Common myeloid progenitor, CD34-positive (primary cell): ENCODE results near the gene NABP1.

Experiments
- CTCF ChIA-PET: fragments of 350-600 bp; sonication (Branson Sonifier 250); formaldehyde crosslinking; loops from one replicate; lab custom pipeline; 2021; ENCODE audit warnings: antibody characterized with exemption; lab: Charles Lee
- POLR2A ChIA-PET: fragments of 350-600 bp; sonication (Branson Sonifier 250); formaldehyde crosslinking; loops from one replicate; lab custom pipeline; 2021; ENCODE audit warnings: antibody characterized with exemption; lab: Charles Lee
- DNase-seq, 3 donors: peaks; one replicate each; pipeline versions ENCODE4 v3.0.0 to v3.0.0-alpha.2; 2013
- H3K27ac ChIP-seq, 2 experiments: 1 replicate in 1 of 2; 2 replicates in 1 of 2; pipeline ENCODE4 v1.7.0; 2013; ENCODE audit warnings: inconsistent platforms in 2 of 2, low read length in 2 of 2, mild to moderate bottlenecking in 2 of 2, low read depth in 1 of 2, moderate library complexity in 1 of 2; ENCODE audit not compliant: severe bottlenecking in 2 of 2, insufficient read depth in 1 of 2, poor library complexity in 1 of 2
- H3K27me3 ChIP-seq, 5 experiments: replicated peaks in 2 of 5; 1 replicate in 3 of 5; 2 replicates in 2 of 5; pipeline versions ENCODE4 v1.6.1 to v1.7.0; 2013; ENCODE audit warnings: low read length in 4 of 5, mild to moderate bottlenecking in 2 of 5, moderate library complexity in 2 of 5, inconsistent platforms in 1 of 5; ENCODE audit not compliant: insufficient read depth in 5 of 5, control insufficient read depth in 4 of 5
- H3K36me3 ChIP-seq, 4 experiments: 1 replicate in 2 of 4; 2 replicates in 2 of 4; pipeline versions ENCODE4 v1.6.1 to v1.7.0; 2013; ENCODE audit warnings: low read length in 3 of 4, control low read depth in 1 of 4, mild to moderate bottlenecking in 1 of 4; ENCODE audit not compliant: control insufficient read depth in 4 of 4, insufficient read depth in 4 of 4
- H3K4me1 ChIP-seq, 4 experiments: 1 replicate in 3 of 4; 2 replicates in 1 of 4; pipeline versions ENCODE4 v1.6.1 to v1.7.1; 2013; ENCODE audit warnings: low read length in 3 of 4, mild to moderate bottlenecking in 3 of 4, control low read depth in 1 of 4, inconsistent platforms in 1 of 4, moderate library complexity in 1 of 4; ENCODE audit not compliant: control insufficient read depth in 4 of 4, insufficient read depth in 4 of 4; ENCODE audit errors: control extremely low read depth in 1 of 4
- H3K4me3 ChIP-seq, 7 experiments: 1 replicate in 4 of 7; 2 replicates in 3 of 7; pipeline versions ENCODE4 v1.5.1 to v1.7.0; 2013; ENCODE audit warnings: mild to moderate bottlenecking in 7 of 7, low read length in 6 of 7, moderate library complexity in 6 of 7, inconsistent platforms in 2 of 7, low read depth in 2 of 7, control low read depth in 1 of 7; ENCODE audit not compliant: insufficient read depth in 4 of 7, control insufficient read depth in 1 of 7; ENCODE audit errors: extremely low read depth in 1 of 7
- H3K9me3 ChIP-seq, 5 experiments: 1 replicate in 4 of 5; 2 replicates in 1 of 5; pipeline versions ENCODE4 v1.6.1 to v1.7.1; 2013; ENCODE audit warnings: low read length in 4 of 5, mild to moderate bottlenecking in 2 of 5, inconsistent platforms in 1 of 5, low read depth in 1 of 5, moderate library complexity in 1 of 5; ENCODE audit not compliant: control insufficient read depth in 4 of 5, insufficient read depth in 2 of 5; ENCODE audit errors: control extremely low read depth in 1 of 5
- WGBS: methylation state at CpG from one replicate; pipeline ENCODE4 v1.1.5; 2013; ENCODE audit not compliant: insufficient coverage; 5-methylcytosine and 5-hydroxymethylcytosine counted together

NABP1 gene

DNA sequence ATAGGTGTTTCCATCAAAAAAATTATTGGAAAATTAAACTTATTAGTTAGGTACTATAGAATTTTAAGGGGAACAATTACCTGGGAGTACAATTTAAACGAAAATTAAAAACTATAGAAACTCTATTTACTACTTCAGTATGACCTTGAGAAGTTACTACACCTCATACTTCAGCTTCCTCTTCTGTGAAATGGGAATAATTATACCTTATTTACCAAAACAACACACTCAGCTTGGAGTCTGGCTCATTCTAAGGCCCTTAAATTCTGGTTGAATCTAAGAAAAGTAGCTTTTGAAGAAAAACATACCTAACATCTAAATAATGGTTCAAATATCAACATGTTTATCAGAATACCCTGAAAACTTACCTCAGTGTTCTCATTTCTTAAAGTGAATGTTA, 2.7 kb downstream of the NABP1 start:
- ChIA-PET CTCF (interaction anchor here (0.7 to 2.5 kb wide), 3 partner anchors 110 to 262 kb away, joined by 3 to 6 read pairs (median 3); no protein-coding TSS in a partner anchor), POLR2A (no interaction called here)
- Histone ChIP-seq H3K9me3 (no peaks in the 10 kb centered on the region), H3K36me3 (peaks cover 4 to 43% (median 16%) of the 10 kb centered on the region in 4 experiments), H3K27ac (peak overlapping the region in 1 of 2 experiments; percentile 22), H3K4me3 (peak overlapping the region in 3 of 7 experiments; percentile 12 to 93 (median 30)), H3K4me1 (peaks cover 22 to 66% (median 35%) of the 10 kb centered on the region in 4 experiments), H3K27me3 (no peaks in the 10 kb centered on the region)
- DNase-seq, result no peak
- no CpG with 5 or more reads among the region's 1 CpG for WGBS

GRCh38 chr2:191682126-191682525, 4.2 kb downstream of the NABP1 start:
- no peak overlapping the region for H3K4me3 ChIP-seq
- DNase-seq, result no peak
- ChIA-PET CTCF (interaction anchor here (1.4 to 2.5 kb wide), 2 partner anchors 15 to 116 kb away, joined by 5 to 6 read pairs; no protein-coding TSS in a partner anchor), POLR2A (no interaction called here)
- H3K4me1 ChIP-seq, result peaks cover 8 to 63% (median 25%) of the 10 kb centered on the region in 4 experiments
- H3K36me3 ChIP-seq, result peaks cover 4 to 56% (median 17%) of the 10 kb centered on the region in 4 experiments
- WGBS, result 100% methylated on average over 5 of the region's 6 CpGs
- H3K27ac ChIP-seq, result no peak overlapping the region
- no peaks in the 10 kb centered on the region for H3K9me3 ChIP-seq
- no peaks in the 10 kb centered on the region for H3K27me3 ChIP-seq

DNA sequence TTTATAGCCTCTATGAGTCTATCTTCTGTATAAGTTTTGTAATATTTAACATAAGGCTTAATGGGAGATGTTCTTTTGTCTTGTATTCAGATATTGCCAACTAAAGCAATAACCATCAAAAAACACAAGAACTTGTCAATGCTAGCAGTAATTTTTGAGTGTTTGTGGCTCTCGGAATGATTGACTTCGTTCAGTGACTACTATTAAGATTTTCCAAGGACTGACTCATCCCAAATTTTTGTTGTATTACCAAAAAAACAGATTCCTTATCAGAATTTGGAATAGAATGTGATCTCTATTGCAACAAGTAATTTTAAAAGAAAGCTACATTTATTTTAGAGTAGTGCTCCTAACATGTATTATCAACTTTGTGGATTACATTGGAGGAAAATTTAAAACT, 8.1 kb downstream of the NABP1 start:
- no CpG with 5 or more reads among the region's 2 CpGs for WGBS
- ChIA-PET POLR2A (no interaction called here), CTCF (interaction anchor here (0.8 to 1.7 kb wide), 2 partner anchors 117 to 119 kb away, joined by 3 to 4 read pairs; no protein-coding TSS in a partner anchor)
- H3K4me3 ChIP-seq, result no peak overlapping the region
- H3K27me3 ChIP-seq, result no peaks in the 10 kb centered on the region
- H3K4me1 ChIP-seq, result peaks cover 3 to 45% (median 12%) of the 10 kb centered on the region in 4 experiments
- H3K36me3 ChIP-seq, result peaks cover 4 to 69% (median 21%) of the 10 kb centered on the region in 4 experiments
- no peaks in the 10 kb centered on the region for H3K9me3 ChIP-seq
- DNase-seq, result no peak
- no peak overlapping the region for H3K27ac ChIP-seq

DNA sequence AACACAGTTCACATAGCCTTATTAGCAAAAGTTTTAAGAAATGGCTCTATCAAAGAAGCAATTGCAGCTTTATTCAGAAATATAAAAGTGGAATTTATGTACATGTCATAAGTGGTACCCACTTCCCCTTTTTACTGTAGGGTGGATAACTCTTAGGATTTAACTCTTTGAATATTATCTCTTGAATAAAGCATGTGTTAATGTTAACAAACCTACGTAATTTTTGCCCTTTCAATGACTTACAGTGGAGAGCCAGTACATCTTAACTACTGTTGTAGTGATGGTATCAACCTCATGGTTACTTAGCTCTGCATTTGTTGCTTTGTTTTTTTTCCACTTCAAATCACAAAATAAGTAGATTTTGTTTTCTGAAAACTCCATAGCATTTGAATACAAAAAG, 8.8 kb downstream of the NABP1 start:
- H3K9me3 ChIP-seq, result no peaks in the 10 kb centered on the region
- POLR2A ChIA-PET, result no interaction called here
- H3K4me3 ChIP-seq, result no peak overlapping the region
- peak in 2 of 3 donors; percentile 65 to 75 for DNase-seq
- peaks cover 4 to 63% (median 21%) of the 10 kb centered on the region in 4 experiments for H3K36me3 ChIP-seq
- WGBS, result no CpG with 5 or more reads among the region's 1 CpG
- CTCF ChIA-PET, result interaction anchor here (1.7 kb wide), 1 partner anchor 120 kb away, joined by 4 read pairs; no protein-coding TSS in a partner anchor
- H3K27ac ChIP-seq, result peak overlapping the region in 1 of 2 experiments; percentile 17
- no peaks in the 10 kb centered on the region for H3K27me3 ChIP-seq
- peaks cover 3 to 41% (median 12%) of the 10 kb centered on the region in 4 experiments for H3K4me1 ChIP-seq

- CTCF ChIA-PET, result interaction anchor here (1.6 to 2.4 kb wide), 3 partner anchors 119 to 133 kb away, joined by 3 to 12 read pairs (median 6); no protein-coding TSS in a partner anchor
- Histone ChIP-seq H3K36me3 (peaks cover 0 to 52% (median 17%) of the 10 kb centered on the region in 4 experiments), H3K27me3 (peaks cover 0 to 2% (median 0%) of the 10 kb centered on the region in 5 experiments), H3K9me3 (no peaks in the 10 kb centered on the region), H3K27ac (no peak overlapping the region), H3K4me1 (peaks cover 0 to 30% (median 11%) of the 10 kb centered on the region in 4 experiments), H3K4me3 (no peak overlapping the region)
- 80% methylated on average over 2 of the region's 6 CpGs for WGBS
- no peak for DNase-seq
- POLR2A ChIA-PET, result interaction anchor here (0.6 kb wide), 1 partner anchor 457 kb away, joined by 3 read pairs; no protein-coding TSS in a partner anchor
Observed at GRCh38 chr2:191687867-191688266, 9.9 kb downstream of the NABP1 start.

GRCh38 chr2:191688934-191689695, 11.2 kb downstream of the NABP1 start:
- H3K36me3 ChIP-seq, result peaks cover 0 to 40% (median 16%) of the 10 kb centered on the region in 4 experiments
- CTCF ChIA-PET, result interaction anchor here (0.9 to 2.4 kb wide), 6 partner anchors 115 to 470 kb away, joined by 3 to 12 read pairs (median 3); no protein-coding TSS in a partner anchor
- no peak overlapping the region for H3K27ac ChIP-seq
- no peak overlapping the region for H3K4me3 ChIP-seq
- no CpG with 5 or more reads among the region's 2 CpGs for WGBS
- H3K4me1 ChIP-seq, result peaks cover 0 to 20% (median 10%) of the 10 kb centered on the region in 4 experiments
- no peaks in the 10 kb centered on the region for H3K9me3 ChIP-seq
- no peak for DNase-seq
- POLR2A ChIA-PET, result no interaction called here
- peaks cover 0 to 3% (median 0%) of the 10 kb centered on the region in 5 experiments for H3K27me3 ChIP-seq
